ENCODE results near the gene ZNF654.
"Not testable (repeated sequence)": the region's sequence is repeated elsewhere in the genome, so short reads cannot be mapped to it uniquely, and the experiment has no call there.

Gene ZNF654

DNA sequence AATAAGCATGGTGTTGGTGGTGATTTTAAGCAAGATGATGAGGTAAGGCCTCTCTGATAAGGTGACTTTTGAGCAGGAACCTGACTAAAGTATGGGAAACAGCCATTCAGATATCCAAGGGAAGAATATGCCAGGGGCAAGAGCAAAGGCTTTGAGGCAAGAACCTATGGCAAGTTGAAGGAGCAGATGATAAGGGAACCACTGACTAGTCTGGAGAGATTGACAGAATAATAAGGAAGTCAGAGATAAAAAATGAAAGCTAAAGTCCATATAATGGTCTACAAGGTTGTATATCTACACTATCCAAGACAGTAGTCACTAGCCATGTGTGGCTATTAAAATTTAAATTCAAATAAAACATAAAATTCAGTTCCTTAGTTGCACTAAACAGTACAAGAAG, 88.2 kb downstream of the ZNF654 start:
- DNase-seq: no peak

DNA sequence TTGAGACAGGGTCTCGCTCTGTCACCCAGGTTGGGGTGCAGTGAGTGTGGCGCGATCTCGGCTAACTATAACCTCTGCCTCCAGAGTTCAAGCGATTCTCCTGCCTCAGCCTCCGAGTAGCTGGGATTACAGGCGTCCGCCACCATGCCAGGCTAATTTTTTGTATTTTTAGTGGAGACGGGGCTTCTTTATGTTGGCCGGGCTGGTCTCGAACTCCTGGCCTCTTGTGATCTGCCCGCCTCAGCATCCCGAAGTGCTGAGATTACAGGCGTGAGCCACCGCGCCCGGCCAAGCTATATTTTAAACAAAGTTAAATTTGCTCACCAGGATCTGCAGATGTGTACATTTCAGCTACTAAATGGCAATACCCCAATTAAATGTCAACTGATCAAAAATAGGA, 89.6 kb downstream of the ZNF654 start:
- no peak for DNase-seq

DNA sequence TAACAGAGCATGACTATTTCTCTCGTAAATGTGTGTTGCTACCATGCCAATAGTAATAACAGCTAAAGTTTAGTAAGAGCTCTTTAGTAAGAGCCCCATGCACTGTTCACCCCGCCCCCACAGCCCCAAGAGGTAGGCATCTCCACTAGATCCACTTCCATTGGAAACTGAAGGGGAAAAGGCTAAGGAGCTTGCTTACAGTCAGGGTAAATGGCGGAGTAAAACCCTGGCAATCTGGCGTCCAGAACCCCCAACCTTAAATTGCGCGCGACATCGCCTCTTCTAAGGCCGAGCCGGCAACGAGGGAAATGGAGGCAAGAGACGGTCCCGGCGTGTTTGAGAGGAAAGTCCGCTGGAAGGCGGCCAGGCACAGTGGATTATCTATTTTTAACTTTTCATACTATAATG, 90.0 kb downstream of the ZNF654 start:
- DNase-seq: peak; percentile 70

DNA sequence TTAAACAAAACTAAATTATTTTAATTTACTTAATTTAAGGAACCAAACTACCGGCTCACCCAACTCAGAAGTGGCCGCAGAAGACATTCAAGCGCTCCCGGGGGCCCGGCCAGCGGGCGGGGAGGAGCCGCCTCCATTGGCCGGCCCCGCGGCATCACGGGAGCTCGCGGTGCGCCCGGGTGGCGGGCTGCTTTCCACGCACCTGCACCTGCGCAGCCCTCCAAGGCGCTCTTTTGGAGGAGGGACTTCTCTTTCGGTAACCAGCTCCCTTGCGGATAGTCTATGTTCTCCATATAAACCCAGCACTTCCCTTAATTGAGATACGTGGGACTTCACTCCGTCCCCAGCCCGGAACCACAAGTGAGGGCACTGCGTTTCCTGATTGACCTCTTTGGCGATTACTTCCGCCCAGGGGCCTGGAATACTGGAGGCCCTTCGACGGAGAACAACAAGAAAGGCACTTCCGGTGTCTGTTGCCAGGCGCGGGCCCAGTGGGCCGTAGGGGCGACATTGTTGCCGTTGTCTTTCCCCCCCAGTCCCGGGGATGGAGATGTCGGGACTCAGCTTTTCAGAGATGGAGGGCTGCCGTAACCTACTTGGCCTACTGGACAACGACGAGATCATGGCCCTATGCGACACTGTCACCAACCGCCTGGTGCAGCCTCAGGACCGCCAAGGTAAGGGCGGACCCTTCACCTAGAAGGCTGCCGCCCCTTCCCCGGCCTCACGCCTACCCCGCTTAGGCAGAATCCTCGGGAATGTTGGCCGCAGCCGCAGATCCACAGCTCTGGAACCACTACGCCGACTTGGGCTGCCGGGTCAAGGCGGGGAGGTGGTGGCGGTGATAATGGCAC, 90.7 kb downstream of the ZNF654 start, which contains the start of gene C3orf38:
Gene C3orf38, plus strand, starts transcription at position 451 of the 854 bp plus-strand sequence. Its CDS starts 94 bp downstream, at position 545.
- peak; percentile 76 for DNase-seq

DNA sequence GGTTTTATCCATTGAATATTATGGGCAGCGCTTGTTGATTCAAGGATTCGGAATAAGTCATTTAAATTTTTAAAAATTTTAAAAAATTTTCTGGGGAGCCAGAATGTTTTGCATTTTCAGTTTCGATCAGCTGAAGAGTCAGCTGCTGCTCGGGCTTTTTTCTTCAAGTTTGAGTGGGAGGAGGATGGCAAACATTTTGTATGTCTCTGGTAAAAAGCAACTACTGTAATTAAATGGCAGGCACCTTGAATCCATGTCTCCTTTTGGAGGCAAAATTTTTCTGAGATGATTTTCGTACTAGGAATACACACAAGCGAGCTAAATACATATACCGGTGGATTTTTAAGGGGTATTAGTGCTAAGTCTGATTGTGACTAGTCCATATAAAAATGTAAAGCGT, 91.3 kb downstream of the ZNF654 start:
- DNase-seq: no peak

DNA sequence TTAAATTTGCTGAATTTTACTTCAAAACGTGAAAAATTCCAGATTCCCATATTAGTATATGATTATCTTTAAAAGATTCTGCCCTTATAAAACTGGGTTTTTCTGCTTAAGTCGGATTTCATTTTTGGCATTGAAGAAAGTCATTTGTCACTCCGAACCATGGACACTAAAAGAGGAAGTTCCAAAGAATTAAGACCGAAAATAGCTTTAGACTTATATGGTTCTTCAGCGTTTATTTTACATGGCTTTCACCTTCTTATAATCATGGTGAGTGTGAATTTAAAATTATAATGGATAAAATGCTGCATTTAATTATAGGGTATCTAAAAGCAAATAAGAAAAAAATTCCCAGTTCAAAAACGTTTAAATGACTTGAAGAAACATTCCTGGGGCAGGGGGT, 91.8 kb downstream of the ZNF654 start:
- DNase-seq: no peak

DNA sequence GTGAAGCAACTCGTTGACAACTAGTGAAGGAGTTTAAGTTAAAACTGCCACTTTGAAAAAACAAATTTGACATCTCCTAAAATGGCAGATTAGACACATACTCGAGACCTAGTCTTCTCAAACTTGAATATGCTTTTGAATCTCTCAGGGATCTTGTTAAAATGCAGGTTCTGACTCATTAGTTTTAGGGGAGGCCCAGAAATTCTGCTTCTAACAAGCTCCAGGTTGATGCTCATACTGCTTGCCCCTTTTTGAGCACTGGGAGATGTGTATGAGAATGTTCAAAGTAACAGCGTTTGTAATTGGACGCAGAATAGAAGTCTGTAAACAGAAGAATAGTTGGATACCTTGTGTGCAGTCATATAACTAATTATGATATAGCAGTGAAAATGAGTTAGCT, 92.3 kb downstream of the ZNF654 start:
- no peak for DNase-seq

DNA sequence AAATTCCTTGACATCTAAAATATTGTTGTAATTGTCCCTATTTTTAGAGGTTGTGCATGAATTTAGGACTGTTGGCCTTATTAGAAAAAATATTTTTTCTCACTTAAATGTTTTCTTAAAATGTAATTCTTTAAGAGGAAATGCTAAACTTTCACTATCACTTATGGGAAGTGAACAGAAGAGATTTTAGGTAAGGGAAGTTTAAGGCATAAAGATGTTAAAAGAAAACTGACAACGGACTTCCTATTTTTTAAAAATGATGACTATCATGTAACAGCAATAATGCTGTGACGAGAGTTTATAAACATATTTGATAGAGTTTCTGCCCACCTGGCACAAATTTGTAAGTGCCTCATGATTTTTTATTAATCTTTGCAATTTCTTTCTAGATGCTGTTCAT, 93.8 kb downstream of the ZNF654 start:
- no peak for DNase-seq

DNA sequence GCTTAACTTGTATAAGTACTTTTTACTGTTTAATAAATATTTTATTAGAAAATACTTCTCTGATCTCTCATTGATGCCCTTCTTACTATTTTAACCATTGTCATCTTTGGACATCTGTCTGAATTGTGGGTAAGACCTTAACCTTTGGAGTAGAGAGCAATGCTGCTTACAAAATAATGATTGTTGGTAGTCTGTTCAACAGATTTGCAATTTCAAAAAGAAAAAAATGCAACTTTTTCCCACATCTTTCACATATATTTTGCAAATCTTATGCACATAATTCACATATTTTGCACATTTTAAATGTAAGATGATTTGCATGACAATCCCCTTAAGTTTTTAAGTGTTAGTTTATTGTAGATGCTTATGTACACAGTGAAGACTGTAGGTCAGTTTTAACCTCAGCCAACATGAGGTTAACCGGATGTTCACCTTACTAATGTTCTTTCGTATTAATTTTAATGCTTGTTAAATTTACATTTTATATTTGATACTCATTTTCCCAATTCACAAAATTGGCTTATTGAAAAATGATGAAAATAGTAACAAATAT, 107.4 kb downstream of the ZNF654 start:
- no peak for DNase-seq

DNA sequence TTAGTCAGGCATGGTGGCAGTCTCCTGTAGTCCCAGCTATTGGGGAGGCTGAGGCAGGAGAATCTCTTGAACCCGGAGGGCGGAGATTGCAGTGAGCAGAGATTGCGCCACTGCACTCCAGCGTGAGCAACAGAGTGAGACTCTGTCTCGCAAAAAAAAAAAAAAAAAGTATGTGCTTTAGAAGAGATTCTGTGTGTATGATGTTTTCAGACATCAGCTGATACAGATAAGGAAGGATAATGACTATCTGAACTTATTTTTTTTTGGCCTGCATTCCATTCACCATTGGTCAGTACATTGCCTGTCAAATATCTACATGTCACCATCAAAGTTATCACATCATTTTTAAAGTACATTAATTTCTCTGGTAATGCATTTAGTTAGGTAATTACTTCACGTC, 108.1 kb downstream of the ZNF654 start:
- no peak for DNase-seq

DNA sequence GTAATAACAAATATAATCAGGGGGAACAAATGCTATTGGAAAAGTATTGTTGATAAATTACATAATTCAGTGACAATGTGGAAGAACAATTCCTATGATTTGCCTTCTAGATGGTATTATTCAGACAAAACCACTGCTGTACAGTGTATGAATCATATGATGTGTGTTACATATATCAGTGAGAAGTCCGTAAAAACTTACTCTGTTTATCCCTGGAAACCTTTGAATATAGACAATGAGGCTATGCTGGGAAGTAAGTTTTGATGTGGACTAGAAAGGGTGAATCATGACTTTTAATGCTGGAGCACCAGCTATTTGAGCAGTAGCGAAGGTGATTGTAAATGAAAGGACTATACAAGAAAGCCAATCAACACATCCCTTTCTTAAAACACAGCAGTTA, 108.6 kb downstream of the ZNF654 start:
- DNase-seq: no peak

DNA sequence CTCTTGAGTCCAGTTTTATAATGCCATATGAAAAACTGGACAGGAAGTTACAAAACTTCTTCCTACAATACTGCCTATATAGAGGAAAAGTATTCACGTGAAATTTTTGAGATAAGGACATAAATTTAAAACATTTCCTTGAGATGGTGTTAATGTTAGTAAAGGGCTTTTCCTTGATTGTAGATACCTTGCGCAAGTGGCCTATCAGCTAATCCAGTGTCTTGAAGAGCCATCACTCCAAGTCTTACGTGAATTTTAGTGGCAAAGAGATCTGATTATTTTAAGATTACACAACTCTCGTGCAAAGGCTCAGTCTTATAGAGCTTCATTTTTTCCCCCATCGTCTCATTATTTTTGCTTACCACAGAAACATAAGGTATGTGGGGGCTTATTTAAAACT, 109.1 kb downstream of the ZNF654 start:
- DNase-seq: no peak

DNA sequence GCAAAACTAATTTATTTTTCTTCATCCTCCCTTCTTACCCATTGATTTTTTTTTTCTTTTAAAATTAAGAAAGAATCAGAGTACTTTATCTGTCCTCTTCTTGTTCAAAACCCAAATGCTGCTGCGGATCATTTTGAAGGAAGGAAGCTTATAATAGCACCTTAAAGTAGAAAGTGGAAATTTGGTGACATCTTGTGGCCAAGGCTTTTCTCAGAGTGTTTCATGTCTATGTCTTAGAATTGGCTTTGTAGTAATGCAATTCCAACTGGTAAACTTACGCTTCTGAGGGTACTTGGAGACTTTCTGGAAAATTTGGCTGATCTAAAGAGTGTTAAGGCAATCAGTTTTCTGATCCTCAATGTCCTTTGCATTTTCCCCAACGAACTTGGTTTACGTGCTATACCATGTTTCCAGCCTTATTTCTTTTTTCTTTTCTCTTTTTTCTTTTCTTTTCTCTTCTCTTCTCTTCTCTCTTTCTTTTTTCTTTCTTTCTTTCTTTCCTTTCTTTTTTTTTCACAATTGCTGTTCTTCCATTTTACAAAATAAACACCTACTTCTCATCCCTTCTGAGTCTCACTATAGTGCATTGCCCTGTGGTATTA, 121.4 kb downstream of the ZNF654 start:
- DNase-seq: no peak

DNA sequence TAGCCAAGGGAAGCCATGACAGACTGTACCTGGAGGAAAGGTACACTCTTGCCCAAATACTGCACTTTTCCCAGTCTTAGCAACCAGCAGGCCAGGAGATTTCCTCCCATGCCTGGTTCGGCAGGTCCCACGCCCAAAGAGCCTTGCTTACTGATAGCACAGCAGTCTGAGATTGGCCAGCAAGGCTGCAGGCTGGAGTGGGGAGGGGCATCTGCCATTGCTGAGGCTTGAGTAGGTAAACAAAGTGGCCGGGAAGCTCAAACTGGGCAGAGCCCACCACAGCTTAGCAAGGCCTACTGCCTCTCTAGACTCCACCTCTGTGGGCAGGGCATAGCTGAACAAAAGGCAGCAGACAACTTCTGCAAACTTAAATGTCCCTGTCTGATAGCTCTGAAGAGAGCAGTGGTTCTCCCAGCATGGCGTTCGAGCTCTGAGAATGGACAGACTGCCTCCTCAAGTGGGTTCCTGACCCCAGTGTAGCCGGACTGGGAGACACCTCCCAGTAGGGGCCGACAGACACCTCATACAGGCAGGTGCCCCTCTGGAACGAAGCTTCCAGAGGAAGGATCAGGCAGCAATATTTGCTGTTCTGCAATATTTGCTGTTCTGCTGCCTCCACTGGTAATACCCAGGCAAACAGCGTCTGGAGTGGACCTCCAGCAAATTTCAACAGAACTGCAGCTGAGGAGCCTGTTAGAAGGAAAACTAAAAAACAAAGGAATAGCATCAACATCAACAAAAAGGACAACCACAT, 123.3 kb downstream of the ZNF654 start:
- not testable (repeated sequence) for DNase-seq

DNA sequence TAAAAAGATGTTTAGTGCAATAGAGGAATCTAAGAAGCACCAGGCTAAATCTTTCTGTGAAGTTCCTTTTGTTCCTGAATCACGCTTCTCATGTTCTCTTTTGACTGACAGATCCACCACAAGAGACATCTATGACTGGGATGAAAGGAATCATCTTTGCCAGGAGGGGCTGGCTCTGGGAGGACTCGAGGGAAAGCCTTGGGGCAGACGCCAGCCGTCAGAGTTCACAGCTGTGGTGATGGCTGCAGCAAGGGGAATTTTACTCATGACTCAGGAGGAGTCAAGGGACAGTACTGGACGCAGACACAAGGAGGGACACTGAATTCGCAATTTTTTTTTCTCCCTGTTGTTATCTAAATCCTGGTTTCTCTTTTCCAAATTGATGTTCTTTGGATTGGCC, 129.4 kb downstream of the ZNF654 start:
- no peak for DNase-seq

DNA sequence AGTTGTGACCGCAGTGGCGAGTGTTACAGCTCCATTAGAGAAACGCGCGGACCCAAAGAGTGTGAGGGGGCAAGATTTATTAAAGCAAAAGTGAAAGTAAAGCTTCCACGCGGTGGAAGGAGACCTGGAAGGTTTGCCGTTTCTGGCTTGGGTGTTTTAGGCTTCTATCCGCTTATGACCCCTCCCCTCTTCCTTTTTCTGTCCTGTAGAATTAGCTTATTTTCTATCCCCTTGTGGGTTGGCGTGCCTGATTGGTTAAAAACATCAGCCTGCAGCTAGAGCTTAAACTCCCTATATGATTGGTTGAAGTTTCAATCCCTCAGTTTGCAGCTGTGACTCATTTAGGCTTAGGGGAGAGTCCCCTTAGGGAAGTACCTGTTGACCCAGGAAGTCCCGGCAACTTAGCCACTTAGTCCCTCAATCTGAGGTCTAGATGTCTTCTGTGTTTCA, 130.3 kb downstream of the ZNF654 start:
- peak; percentile 58 for DNase-seq

DNA sequence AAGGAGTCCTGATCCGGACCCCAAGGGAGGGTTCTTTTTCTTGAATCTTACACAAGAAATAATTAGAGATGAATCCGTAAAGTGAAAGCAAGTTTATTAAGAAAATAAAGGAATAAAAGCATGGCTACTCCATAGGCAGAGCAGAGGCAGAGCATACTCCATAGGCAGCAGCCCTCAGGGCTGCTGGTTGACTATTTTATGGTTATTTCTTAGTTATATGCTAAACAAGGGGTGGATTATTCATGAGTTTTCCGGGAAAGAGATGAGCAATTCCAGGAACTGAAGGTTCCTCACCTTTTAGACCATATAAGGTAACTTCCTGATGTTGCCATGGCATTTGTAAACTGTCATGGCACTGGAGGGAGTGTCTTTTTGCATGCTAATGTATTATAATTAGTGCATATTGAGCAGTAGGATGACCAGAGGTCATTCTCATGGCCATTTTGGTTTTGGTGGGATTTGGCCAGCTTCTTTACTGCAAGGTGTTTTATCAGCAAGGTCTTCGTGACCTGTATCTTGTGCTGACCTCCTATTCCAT, 132.9 kb downstream of the ZNF654 start:
- DNase-seq: no peak

DNA sequence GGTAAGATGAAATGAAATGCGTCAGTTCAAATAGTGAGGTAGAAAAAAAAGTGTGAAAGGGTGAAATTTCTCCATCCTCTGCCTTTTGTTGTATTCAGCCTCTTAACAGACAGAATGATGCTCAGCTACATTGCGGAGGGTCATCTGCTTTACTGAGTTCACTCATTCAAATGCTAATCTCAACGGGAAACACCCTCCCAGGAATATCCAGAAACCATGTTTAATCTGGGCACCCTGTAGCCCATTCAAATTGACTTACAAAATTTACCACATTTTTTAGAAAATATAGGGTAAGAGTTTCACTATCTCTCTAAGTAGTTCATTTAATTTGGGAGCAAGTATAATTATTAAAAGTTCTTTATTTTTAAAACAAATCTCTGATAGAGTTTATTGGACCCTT, 133.6 kb downstream of the ZNF654 start:
- no peak for DNase-seq

All from NCI-H2227 treated with DMSO at 0.1 percent for 48 hours (cell line).